Islet precursor cell (in vitro differentiated cells): ENCODE measurements around the gene LYRM9.
A peak's percentile ranks its signal among the peaks of the same experiment; 100 is the strongest.
"Not testable (repeated sequence)": the region's sequence is repeated elsewhere in the genome, so short reads cannot be mapped to it uniquely, and the experiment has no call there.

Experiments used
- DNase-seq: peaks from one replicate; pipeline ENCODE4 v3.0.0-alpha.2; 2018

Gene LYRM9

DNA sequence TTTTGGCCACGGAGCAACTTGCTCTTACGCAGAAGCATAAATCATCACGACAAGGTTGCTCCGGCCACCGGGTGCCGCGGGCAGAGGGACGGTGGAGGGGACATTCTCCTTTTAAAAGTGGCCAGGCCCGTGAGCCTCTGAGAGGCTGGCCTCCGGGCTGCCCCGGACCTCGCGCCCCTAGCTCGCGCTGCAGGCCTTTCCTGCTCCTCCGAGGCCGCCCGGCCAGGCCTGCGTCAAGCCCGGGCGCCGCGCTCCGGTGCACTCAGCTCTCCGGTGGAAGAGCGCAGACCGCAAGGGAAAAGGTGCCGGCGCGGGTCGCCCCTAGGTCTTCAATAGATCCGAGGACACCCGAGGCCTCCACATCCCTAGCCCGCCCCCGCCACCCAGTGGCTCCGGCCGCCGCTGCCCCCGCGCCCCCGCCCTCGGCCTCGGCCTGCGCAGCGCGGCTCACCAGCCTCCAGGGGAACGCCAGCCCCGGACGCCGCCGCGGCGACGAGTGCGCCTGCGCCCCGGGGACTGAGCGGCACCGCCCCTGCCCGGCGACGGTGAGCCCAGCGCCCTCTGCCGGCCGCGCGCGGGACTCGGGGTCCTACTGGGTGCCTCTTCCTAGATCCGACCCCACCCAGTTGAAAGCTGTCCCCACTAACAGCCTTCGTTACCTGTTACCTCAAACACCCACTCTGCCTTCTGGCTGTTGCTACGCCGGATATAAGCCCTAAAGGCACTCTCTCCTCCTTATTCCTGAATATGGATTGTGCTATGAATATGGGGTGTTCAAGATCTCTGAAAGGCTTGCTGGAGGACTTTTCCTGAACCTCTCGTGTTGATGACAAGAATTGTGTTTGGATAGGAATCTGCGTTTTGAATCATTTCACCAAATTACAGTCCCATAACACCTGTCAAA, at the start of gene LYRM9:
Gene LYRM9 (minus strand): TSS at position 500 of the 904 bp plus-strand sequence. CDS start 10,671 bp downstream, outside the sequence.
- DNase-seq, result peak; percentile 98

DNA sequence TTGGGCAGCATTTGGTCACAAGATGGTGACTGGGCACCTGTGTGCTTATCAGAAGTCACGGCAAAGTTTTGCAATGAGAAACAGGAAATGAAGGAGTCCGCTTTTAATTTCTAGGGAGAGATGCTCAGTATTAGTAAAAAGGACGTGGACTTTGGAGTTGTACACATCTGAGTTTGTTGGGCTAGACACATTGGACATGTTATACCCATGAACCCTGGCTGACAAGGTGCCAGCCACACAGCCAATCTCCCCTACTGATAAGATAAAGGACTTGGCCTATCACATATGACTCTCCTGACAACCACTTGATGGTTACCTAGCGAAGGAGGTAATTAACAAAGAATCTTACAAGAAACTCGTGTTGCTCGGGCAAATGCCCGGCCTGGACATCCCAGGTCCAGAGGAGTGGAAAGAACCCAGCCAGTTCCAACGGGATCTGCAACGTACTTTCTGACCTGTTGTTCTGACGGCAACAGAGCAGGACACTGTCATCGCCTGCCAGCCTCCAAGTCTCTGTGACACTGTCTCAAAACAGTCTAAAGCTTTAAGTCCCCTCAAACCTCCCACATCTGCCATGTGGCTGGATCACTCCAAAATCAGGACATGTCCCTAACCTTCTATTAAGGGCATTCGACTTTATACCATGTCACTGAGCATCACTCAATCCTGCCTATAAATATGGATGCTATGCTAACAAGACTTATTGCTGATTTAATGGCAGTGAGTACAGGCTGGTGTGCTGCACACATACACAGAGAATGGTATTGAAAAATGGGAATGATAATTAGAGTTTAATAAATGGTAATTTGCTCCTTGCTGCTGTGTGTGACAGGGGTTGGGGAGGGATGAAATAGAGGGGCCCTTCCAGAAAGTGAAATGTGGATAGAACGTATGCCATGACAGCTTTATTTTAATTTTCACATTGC, 47.6 kb upstream of the LYRM9 start:
- DNase-seq, result no peak

GRCh38 chr17:27939474-27940465, 46.6 kb upstream of the LYRM9 start:
- no peak for DNase-seq

DNA sequence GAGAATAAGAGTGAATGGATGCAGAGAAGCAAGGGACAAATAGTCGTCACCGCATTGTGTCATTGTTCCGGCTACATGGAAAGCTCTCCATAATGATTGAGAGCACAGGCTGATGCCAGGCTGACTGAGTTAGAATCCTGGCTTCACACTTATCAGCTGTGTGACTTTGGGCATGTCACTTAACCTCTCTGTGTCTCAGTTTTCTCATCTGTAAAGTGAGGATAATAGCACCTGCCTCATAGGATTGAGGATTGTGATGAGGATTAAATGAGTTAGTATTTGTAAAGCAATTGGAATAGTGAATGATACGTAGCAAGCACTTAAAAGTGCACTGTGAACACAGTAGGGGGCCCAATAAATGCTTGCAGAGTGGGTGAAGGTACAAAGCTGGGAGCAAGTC, 45.7 kb upstream of the LYRM9 start:
- no peak for DNase-seq

- DNase-seq, result no peak
These were observed 45.1 kb upstream of the LYRM9 start for GRCh38 chr17:27938241-27938640.

DNA sequence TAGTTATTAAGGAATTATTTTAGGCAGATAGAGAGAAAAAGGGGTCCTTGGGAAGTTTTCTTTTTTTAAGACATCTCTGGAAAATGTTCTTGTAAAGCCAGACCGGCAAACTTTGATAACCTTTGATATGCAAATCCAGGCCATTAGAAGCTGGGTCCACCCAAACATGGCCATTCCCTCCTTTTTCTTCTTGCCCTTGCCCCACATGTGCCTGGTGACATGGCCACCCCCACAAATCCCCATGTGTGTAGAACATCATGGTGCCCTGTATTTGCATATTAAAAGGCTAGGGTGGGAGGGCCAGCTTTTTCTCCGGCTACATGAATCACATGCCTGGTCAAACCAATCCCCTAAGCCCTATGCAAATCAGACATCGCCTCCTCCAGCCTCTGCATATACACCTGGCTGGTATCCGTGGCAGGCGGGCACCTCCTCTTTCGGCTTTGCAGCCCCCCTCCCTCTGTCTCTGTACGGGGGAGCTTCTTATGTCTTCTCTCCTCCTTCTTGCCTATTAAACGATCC, 43.9 kb upstream of the LYRM9 start:
- DNase-seq, result no peak

DNA sequence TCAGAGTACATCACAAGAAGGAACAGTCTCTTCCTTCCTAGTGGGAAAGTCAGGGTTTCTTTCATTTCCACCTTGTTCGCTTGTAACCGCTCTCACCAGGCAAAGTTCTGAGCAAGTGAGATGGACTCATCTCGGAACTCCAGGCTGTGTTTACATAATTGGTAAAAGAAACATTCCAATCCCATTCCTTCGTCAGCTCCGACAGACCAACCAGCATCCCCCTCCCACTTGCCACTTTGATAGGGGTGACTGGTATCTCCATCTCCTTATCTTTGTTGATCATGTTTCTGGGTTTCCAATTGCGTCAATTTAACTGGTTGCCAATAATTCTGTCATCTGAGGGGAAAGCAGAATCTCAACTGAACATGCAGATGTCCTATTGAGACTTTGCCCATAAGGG, 36.8 kb upstream of the LYRM9 start:
- DNase-seq, result no peak

- DNase-seq, result no peak
These were observed 35.4 kb upstream of the LYRM9 start for GRCh38 chr17:27928587-27928986.

DNA sequence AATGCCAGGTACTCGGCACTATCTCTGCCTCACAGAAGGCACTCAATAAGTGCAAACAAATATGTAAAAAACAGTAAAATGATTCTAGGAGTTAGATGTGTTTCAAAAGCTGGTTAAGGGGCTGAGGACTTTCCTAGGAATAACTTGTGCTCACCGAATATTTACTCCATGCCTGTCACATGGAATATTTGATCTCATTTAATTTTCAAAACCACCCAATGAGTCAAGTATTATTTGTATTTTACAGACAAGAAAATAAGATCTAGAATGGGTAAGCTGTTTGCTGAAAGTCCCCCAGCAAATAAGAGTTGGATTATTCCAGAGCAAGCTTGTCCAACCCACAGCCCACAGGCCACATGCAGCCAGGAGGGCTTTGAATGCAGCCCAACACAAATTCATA, 34.6 kb upstream of the LYRM9 start:
- no peak for DNase-seq

DNA sequence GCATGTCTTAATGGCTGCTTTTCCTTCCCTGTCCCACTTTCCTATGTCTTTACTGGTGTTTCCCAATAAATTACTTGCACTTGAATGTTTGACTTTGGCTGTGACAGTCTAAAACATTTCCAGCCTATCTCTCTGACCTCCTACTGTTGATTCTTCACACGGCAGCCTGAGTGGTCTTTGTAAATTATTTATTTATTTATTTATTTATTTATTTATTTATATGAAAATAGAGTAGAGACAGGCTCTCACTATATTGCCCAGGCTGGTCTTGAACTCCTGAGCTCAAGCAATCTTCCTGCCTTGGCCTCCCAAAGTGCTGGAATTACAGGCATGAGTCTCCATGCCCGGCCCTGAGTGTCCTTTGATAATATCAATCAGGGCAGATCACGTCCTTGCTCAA, 28.4 kb upstream of the LYRM9 start:
- no peak for DNase-seq

GRCh38 chr17:27921077-27921476, 27.9 kb upstream of the LYRM9 start:
- DNase-seq, result no peak

DNA sequence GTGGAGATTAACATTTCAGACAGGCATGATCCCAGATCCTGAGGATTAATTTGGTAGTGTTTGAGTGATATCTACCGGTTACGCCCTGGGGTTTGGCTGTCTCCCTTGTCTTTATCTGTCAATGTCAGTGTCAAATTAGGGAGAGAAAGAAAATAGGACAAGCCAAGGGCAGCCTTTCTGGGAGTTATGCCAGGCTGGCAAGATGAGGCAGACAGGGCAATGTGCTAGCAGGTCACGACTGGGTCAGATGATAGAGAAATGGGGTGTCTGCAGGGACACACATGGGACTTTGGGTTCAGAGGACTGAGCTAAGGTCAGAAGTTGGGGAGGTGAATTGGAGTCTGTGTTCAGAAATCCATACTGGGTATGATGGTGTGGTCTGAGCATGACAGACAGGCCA, 27.4 kb upstream of the LYRM9 start:
- DNase-seq, result no peak

- no peak for DNase-seq
These were observed 25.9 kb upstream of the LYRM9 start for GRCh38 chr17:27919079-27919478.

DNA sequence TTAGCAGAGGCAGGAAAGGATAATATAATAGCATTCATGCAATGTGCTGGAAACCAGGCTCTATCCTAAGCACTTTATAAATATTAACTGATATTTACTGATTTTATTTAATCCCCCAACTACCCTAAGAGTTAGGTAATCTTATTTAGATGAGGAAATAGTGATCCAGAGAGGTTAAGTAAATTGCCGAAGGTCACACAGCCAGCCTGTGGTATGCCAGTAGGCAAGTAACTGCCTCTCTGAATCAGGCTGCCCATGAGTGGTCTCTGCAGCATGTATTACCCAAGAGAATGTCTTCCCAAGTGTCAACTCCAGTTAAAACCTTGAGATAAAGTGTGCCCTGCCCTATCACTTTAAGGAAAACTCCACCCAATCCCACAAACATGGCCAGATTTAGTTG, 25.3 kb upstream of the LYRM9 start:
- no peak for DNase-seq

GRCh38 chr17:27917000-27917399, 23.8 kb upstream of the LYRM9 start:
- no peak for DNase-seq

- peak; percentile 59 for DNase-seq
These were observed 22.5 kb upstream of the LYRM9 start for GRCh38 chr17:27915709-27916108.

GRCh38 chr17:27914382-27914781, 21.2 kb upstream of the LYRM9 start:
- no peak for DNase-seq

DNA sequence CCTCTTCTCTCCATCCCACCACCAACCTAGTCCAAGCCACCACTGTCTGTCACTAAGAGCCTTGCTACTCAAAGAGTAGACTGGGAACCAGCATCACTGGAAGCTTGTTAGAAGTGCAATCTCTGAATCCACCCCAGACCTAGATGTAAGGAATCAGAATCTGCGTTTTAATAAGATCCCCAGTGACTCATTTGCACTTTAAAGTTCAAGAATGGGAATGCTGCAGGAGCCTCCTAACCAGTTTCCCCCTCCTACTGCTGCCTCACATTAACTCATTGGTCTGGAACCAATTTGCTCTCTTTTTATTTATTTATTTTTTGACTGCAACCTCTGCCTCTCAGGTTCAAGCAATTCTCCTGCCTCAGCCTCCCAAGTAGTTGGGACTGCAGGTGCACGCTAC, 19.8 kb upstream of the LYRM9 start:
- no peak for DNase-seq

GRCh38 chr17:27912299-27912698, 19.1 kb upstream of the LYRM9 start:
- DNase-seq, result not testable (repeated sequence)

DNA sequence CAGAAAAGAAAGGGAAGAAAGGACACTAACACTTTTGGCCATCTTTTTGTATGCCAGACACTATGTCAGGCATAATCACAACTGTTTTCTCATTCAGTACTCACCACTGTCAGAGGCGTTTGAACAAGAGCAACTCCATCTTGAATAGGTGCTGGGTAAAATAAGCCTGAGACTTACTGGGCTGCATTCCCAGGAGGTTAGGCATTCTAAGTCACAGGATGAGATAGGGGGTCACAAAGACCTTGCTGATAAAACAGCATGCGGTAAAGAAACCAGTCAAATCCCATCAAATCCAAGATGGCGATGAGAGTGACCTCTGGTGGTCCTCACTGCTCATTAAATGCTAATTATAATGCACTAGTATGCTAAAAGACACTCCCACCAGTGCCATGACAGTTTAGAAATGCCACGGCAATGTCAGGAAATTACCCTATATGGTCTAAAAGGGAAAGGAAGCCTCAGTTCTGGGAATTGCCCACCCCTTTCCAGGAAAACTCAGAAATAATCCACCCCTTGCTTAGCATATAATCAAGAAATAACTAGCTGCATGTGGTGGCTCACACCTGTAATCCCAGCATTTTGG, 14.9 kb upstream of the LYRM9 start:
- no peak for DNase-seq

GRCh38 chr17:27906623-27907022, 13.5 kb upstream of the LYRM9 start:
- no peak for DNase-seq

GRCh38 chr17:27906226-27906580, 13.0 kb upstream of the LYRM9 start:
- DNase-seq, result no peak
